Measurements from ENCODE around the gene NTM. TPM values are rescaled to one million over a fixed set of nuclear protein-coding genes. Genes with fewer than 3 reads are reported as not detected.

Gene NTM
- total and polyA plus RNA-seq, 2 of the 8 experiments (the other 6 are each of a cell fraction or from before 2014, with no cell fraction given) = 13.4 to 20.0 TPM

- H3K79me2 ChIP-seq (ENCODE audit: control insufficient read depth in 1 of 2, insufficient read depth in 2 of 2, low read length in 2 of 2) = no peaks in the 10 kb centered on the region
- H3K36me3 ChIP-seq (ENCODE audit: control insufficient read depth in 2 of 4, insufficient read depth in 4 of 4, low read length in 3 of 4) = no peaks in the 10 kb centered on the region
- H3K18ac ChIP-seq (ENCODE audit: extremely low read depth, low read length) = no peak overlapping the region
- peaks cover 0 to 1% of the 10 kb centered on the region in 2 experiments for H4K20me1 ChIP-seq (replicated peaks in 1 of 2; ENCODE audit: control insufficient read depth in 1 of 2, insufficient read depth in 2 of 2, low read length in 2 of 2)
- no peak overlapping the region for H4K91ac ChIP-seq (replicated peaks; ENCODE audit: insufficient read length, low read length)
- H3K23me2 ChIP-seq (ENCODE audit: low read depth, low read length) = no peaks in the 10 kb centered on the region
- FAIRE-seq (no peak), DNase-seq (ENCODE audit: low read depth in 1 of 2, low spot score in 2 of 2) (no peak)
- WGBS, 2 experiments (ENCODE audit: extremely low coverage in 1 of 2, insufficient coverage in 1 of 2, insufficient read length in 1 of 2, insufficient replicate concordance in 2 of 2, low coverage in 1 of 2, low lambda C conversion rate in 2 of 2, missing lambda C conversion rate in 1 of 2) = 88% methylated on average over 10 of the region's 10 CpGs; no CpG with 5 or more reads in 1 of the 2 experiments
- H3K14ac ChIP-seq (ENCODE audit: insufficient read length) = no peak overlapping the region
- H4K5ac ChIP-seq (ENCODE audit: insufficient read length, low read depth, low read length) = no peak overlapping the region
- no peak overlapping the region for H3K4me2 ChIP-seq (ENCODE audit: insufficient read depth in 1 of 2, low read depth in 2 of 2, low read length in 2 of 2)
- H3K79me1 ChIP-seq (ENCODE audit: low read depth, low read length) = no peaks in the 10 kb centered on the region
- H2AK5ac ChIP-seq (ENCODE audit: low read depth, low read length) = no peak overlapping the region
- no peak overlapping the region for H2BK20ac ChIP-seq (ENCODE audit: low read length)
- H3K56ac ChIP-seq (replicated peaks; ENCODE audit: insufficient read length, low read depth, low read length) = no peak overlapping the region
- no peak overlapping the region for H2BK12ac ChIP-seq (ENCODE audit: low read depth, low read length)
- H2BK5ac ChIP-seq (ENCODE audit: low read depth, low read length) = no peak overlapping the region
- no peaks in the 10 kb centered on the region for H3K27me3 ChIP-seq (replicated peaks in 1 of 4; ENCODE audit: control insufficient read depth in 3 of 4, extremely low read depth in 1 of 4, insufficient read depth in 3 of 4, low read length in 3 of 4)
- no peak overlapping the region for H3K23ac ChIP-seq (ENCODE audit: insufficient read length)
- no peak overlapping the region for H2AFZ ChIP-seq (ENCODE audit: low read length)
- no peaks in the 10 kb centered on the region for H3K9me3 ChIP-seq (ENCODE audit: insufficient read depth in 2 of 2, low read depth in 1 of 2, low read length in 1 of 2)
- no peak overlapping the region for H3K9ac ChIP-seq (replicated peaks in 1 of 4; ENCODE audit: extremely low read depth in 1 of 4, low read depth in 3 of 4, low read length in 3 of 4)
- no peak overlapping the region for H3K4ac ChIP-seq (replicated peaks; ENCODE audit: insufficient read length, low read depth, low read length)
- POLR2A ChIA-PET (ENCODE audit: partially characterized antibody) = no interaction called here
- no peak overlapping the region for H2BK15ac ChIP-seq (ENCODE audit: low read length)
- H3K4me3 ChIP-seq (ENCODE audit: extremely low read depth in 1 of 4, insufficient read depth in 2 of 4, low read depth in 3 of 4, low read length in 4 of 4) = no peak overlapping the region
- no peak overlapping the region for H4K8ac ChIP-seq (ENCODE audit: extremely low read depth, insufficient read depth, low read length)
- CTCF ChIA-PET (ENCODE audit: partially characterized antibody) = interaction anchor here (1.1 to 1.7 kb wide), 3 partner anchors 11 to 30 kb away, joined by 3 to 5 read pairs (median 5); no protein-coding TSS in a partner anchor
- H2BK120ac ChIP-seq (replicated peaks; ENCODE audit: low read depth, low read length) = no peak overlapping the region
- no peak overlapping the region for H3K27ac ChIP-seq (ENCODE audit: low read depth, low read length)
- peaks cover 1 to 12% (median 10%) of the 10 kb centered on the region in 4 experiments; a peak in 5 of 7 replicates for H3K4me1 ChIP-seq (replicated peaks in 1 of 4; ENCODE audit: control insufficient read depth in 3 of 4, insufficient read depth in 4 of 4, low read length in 3 of 4)
- TF ChIP-seq, protein P1, sequence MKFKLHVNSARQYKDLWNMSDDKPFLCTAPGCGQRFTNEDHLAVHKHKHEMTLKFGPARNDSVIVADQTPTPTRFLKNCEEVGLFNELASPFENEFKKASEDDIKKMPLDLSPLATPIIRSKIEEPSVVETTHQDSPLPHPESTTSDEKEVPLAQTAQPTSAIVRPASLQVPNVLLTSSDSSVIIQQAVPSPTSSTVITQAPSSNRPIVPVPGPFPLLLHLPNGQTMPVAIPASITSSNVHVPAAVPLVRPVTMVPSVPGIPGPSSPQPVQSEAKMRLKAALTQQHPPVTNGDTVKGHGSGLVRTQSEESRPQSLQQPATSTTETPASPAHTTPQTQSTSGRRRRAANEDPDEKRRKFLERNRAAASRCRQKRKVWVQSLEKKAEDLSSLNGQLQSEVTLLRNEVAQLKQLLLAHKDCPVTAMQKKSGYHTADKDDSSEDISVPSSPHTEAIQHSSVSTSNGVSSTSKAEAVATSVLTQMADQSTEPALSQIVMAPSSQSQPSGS (IDR thresholded peaks at IDR 0.05; ENCODE audit: low read length) = no peak
- TF ChIP-seq JUND (IDR thresholded peaks at IDR 0.05; ENCODE audit: low read length) (no peak), JUN (IDR thresholded peaks at IDR 0.05; ENCODE audit: low read depth, low read length) (no peak), HDAC6 (IDR thresholded peaks at IDR 0.05; ENCODE audit: low read depth, low read length) (no peak), TCF12 (IDR thresholded peaks at IDR 0.05; ENCODE audit: low read depth, low read length) (no peak), SP1 (IDR thresholded peaks at IDR 0.05; ENCODE audit: low read depth, low read length) (no peak), NRF1 (IDR thresholded peaks at IDR 0.05; ENCODE audit: low read depth, low read length) (no peak), CEBPB (IDR thresholded peaks at IDR 0.05; ENCODE audit: low read depth, low read length) (no peak), BRCA1 (IDR thresholded peaks at IDR 0.05; ENCODE audit: low read depth, low read length) (no peak), SP4 (IDR thresholded peaks at IDR 0.05; ENCODE audit: low read length) (no peak)
These were observed 583.7 kb downstream of the NTM start for GRCh38 chr11:131954146-131954545.
